Measurements from ENCODE around the gene TNS1.

- TF ChIP-seq CTCF (IDR thresholded peaks at IDR 0.05) (no peak), POLR2A (IDR thresholded peaks at IDR 0.05) (no peak)
Measured at GRCh38 chr2:218006741-218007140, 3.9 kb upstream of the TNS1 start.

Measured in Peyer's patch (tissue), 4 donors.